Glutamatergic neuron (in vitro differentiated cells): ENCODE results near the gene CEP95. TPM values are rescaled to one million over a fixed set of nuclear protein-coding genes. Genes with fewer than 3 reads are reported as not detected.
"Not testable (repeated sequence)": the region's sequence is repeated elsewhere in the genome, so short reads cannot be mapped to it uniquely, and the experiment has no call there.

ENCODE experiments used
- DNase-seq: peaks from one replicate; pipeline ENCODE4 v3.0.0; 2022
- H3K27ac Mint-ChIP-seq: one replicate; pipeline ENCODE4 v1.8.0; 2020; ENCODE audit warnings: mild to moderate bottlenecking, mixed read lengths, inconsistent platforms; ENCODE audit not compliant: unreplicated experiment
- H3K27me3 Mint-ChIP-seq: one replicate; pipeline ENCODE4 v1.8.0; 2020; ENCODE audit warnings: mild to moderate bottlenecking, moderate library complexity, mixed read lengths, inconsistent platforms; ENCODE audit not compliant: unreplicated experiment
- H3K36me3 Mint-ChIP-seq: one replicate; pipeline ENCODE4 v1.8.0; 2020; ENCODE audit warnings: mild to moderate bottlenecking, mixed read lengths, inconsistent platforms; ENCODE audit not compliant: unreplicated experiment
- H3K4me1 Mint-ChIP-seq: one replicate; pipeline ENCODE4 v1.8.0; 2020; ENCODE audit warnings: mild to moderate bottlenecking, low read depth, mixed read lengths, inconsistent platforms; ENCODE audit not compliant: unreplicated experiment
- H3K4me3 Mint-ChIP-seq: one replicate; pipeline ENCODE4 v1.8.0; 2020; ENCODE audit warnings: mild to moderate bottlenecking, mixed read lengths, inconsistent platforms; ENCODE audit not compliant: unreplicated experiment
- H3K9me3 Mint-ChIP-seq: one replicate; pipeline ENCODE4 v1.8.0; 2020; ENCODE audit warnings: mild to moderate bottlenecking, moderate library complexity, mixed read lengths, inconsistent platforms; ENCODE audit not compliant: unreplicated experiment
- CTCF ChIP-seq: fragments of 200-600 bp; sonication (generic); IDR thresholded peaks from one replicate; pipeline ENCODE4 v1.5.0; 2021; ENCODE audit not compliant: partially characterized antibody, unreplicated experiment
- total RNA-seq: library from RNA; stranded (reverse); fragmentation: NEBNext Ultra II Directional; extraction: Animal tissue kit (Norgen Biotek cat#: 25700); gene quantifications from one replicate; pipeline ENCODE4 v1.2.1, GENCODE V29; 2021; ENCODE audit not compliant: unreplicated experiment

The CEP95 gene
- total RNA-seq, 1 donor from 2014 or later, result 120 TPM

- Mint-ChIP-seq H3K4me3 (no peak overlapping the region), H3K27me3 (no peaks in the 10 kb centered on the region), H3K4me1 (no peaks in the 10 kb centered on the region), H3K27ac (no peak overlapping the region), H3K9me3 (no peaks in the 10 kb centered on the region), H3K36me3 (peaks cover 5% of the 10 kb centered on the region)
- TF ChIP-seq CTCF, result no peak
- DNase-seq, result no peak
Measured at GRCh38 chr17:64488301-64488700, 18.5 kb upstream of the CEP95 start.

- H3K9me3 Mint-ChIP-seq, result peaks cover 4% of the 10 kb centered on the region
- H3K27ac Mint-ChIP-seq, result no peak overlapping the region
- peaks cover 7% of the 10 kb centered on the region for H3K4me1 Mint-ChIP-seq
- peak; percentile 42 for TF ChIP-seq CTCF
- peaks cover 5% of the 10 kb centered on the region for H3K36me3 Mint-ChIP-seq
- no peaks in the 10 kb centered on the region for H3K27me3 Mint-ChIP-seq
- no peak for DNase-seq
- no peak overlapping the region for H3K4me3 Mint-ChIP-seq
Measured at GRCh38 chr17:64491034-64491860, 15.5 kb upstream of the CEP95 start.

- Mint-ChIP-seq H3K9me3 (peaks cover 6% of the 10 kb centered on the region), H3K36me3 (peaks cover 5% of the 10 kb centered on the region), H3K27ac (no peak overlapping the region), H3K4me1 (peaks cover 7% of the 10 kb centered on the region), H3K4me3 (no peak overlapping the region), H3K27me3 (peaks cover 2% of the 10 kb centered on the region)
- DNase-seq, result no peak
- no peak for TF ChIP-seq CTCF
Measured at GRCh38 chr17:64491994-64492393, 14.8 kb upstream of the CEP95 start.

GRCh38 chr17:64492481-64493109 lies 14.2 kb upstream of the CEP95 start:
- Mint-ChIP-seq H3K27me3 (peaks cover 2% of the 10 kb centered on the region), H3K36me3 (peaks cover 5% of the 10 kb centered on the region), H3K27ac (no peak overlapping the region), H3K4me3 (no peak overlapping the region), H3K4me1 (peaks cover 7% of the 10 kb centered on the region), H3K9me3 (peaks cover 9% of the 10 kb centered on the region)
- no peak for DNase-seq
- peak; percentile 86 for TF ChIP-seq CTCF

GRCh38 chr17:64494121-64494520 lies 12.7 kb upstream of the CEP95 start:
- no peak overlapping the region for H3K4me3 Mint-ChIP-seq
- peaks cover 5% of the 10 kb centered on the region for H3K36me3 Mint-ChIP-seq
- no peak overlapping the region for H3K27ac Mint-ChIP-seq
- H3K27me3 Mint-ChIP-seq, result peaks cover 2% of the 10 kb centered on the region
- no peak for DNase-seq
- peaks cover 9% of the 10 kb centered on the region for H3K9me3 Mint-ChIP-seq
- peaks cover 18% of the 10 kb centered on the region for H3K4me1 Mint-ChIP-seq
- no peak for TF ChIP-seq CTCF

- DNase-seq, H3K9me3 Mint-ChIP-seq, H3K27ac Mint-ChIP-seq, H3K27me3 Mint-ChIP-seq, H3K4me3 Mint-ChIP-seq, H3K36me3 Mint-ChIP-seq: not testable (repeated sequence)
- peaks cover 24% of the 10 kb centered on the region for H3K4me1 Mint-ChIP-seq
Measured at GRCh38 chr17:64495300-64495699, 11.5 kb upstream of the CEP95 start.
